DMS 273 (cell line): ENCODE data around the gene SPP2.

Experiments
- DNase-seq: peaks from one replicate; lab custom pipeline; 2025; ENCODE audit not compliant: unreplicated experiment; lab: John Stamatoyannopoulos, UW

The SPP2 gene

DNA sequence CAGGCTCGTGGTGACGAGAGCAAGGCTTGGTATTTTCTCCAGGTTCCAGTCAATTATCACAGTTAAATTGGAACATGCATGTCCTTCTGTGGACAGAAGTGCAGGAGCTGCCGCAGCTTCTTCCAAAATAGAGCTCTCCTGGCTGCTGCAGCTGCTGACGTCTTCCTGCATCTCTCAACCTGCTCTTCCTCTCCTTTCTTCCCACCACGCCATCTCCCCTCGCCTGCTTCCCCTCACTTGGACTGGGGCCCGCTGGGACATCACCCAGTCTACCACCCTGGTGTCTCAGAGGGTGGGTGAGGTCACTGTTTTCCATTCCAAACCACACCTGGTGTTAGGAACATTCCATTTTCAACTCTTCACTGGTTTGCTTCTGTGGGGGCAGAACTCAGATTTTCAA lies 41.4 kb downstream of the SPP2 start:
- no peak for DNase-seq

DNA sequence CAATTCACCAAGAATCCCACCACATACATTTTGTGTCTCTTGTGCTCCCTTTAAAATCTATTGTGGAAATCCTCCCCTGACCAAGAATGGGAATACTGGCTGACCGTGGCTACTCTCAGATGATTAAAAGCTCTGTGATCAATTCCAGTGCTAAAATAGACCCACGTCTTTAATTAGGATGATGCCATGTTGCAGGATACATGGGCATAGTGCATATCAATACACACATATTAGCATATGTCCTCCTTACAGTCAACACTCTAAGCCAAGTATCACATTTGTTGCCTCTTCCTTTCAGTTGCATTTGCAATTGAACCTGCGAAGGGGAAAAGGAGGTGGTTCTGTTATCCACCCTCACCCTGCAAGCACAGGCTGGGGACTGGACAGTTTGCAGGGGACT lies 41.8 kb downstream of the SPP2 start:
- no peak for DNase-seq

DNA sequence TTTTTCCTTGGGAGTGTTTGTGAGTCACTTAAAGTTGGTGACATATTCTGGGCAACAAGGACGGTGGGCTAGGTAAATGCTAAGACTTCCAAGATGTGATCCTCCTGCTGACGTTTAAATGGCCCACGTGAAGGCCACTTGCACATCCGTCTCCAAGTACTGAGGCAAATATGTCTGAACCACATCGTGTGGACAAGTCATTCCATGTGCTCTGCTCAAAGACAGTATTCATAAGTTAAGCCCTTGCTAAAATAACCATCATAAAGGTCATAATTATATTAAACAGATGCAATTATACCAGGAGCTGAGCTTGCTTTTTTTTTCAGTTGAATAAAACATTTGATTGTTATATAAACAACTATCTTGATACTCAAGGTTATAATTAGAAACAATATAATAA lies 44.8 kb downstream of the SPP2 start:
- DNase-seq: no peak

DNA sequence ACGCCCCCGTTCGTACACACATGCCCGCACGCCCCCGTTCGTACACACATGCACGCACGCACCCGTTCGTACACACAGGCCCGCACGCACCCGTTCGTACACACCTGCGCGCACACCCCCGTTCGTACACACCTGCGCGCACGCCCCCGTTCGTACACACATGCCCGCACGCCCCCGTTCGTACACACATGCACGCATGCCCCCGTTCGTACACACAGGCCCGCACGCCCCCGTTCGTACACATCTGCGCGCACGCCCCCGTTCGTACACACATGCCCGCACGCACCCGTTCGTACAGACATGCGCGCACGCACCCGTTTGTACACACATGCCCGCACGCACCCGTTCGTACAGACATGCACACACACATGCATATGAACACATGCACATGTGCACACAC lies 45.7 kb downstream of the SPP2 start:
- no peak for DNase-seq

DNA sequence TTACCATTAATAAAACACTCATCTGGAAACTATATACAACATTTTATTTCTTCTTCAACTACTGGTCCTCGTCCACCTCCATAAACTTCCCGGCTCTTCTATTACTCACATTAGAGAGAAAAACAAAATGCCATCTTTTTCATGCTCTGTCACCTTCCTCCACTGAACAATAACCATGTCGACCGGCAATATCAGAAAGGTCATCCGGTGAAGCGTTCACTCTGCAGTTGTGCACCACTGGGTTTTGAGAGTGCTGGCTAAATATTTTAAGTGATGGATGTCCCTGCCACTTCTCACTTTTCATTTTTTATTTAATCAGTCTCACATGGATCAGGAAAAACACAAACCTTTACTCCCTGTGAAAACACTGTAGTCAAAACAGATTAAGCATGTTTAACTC lies 48.2 kb downstream of the SPP2 start:
- no peak for DNase-seq

DNA sequence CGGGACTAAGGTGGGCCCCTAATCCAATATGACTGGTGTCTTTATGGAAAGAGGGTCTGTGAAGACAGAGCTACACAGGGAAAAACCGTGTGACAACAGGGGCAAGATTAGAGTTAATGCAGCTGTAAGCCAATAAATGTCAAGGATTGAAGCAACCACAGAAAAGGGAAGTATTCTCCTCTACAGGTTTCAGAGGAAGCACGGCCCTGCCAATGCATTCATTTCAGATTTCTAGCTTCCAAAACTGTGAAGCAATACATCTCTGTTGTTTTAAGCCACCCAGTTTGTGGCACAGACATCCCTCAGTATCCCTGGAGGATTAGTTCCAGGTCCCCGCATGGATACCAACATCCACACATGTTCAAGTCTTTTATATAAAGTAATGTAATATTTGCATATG lies 48.8 kb downstream of the SPP2 start:
- DNase-seq: no peak

DNA sequence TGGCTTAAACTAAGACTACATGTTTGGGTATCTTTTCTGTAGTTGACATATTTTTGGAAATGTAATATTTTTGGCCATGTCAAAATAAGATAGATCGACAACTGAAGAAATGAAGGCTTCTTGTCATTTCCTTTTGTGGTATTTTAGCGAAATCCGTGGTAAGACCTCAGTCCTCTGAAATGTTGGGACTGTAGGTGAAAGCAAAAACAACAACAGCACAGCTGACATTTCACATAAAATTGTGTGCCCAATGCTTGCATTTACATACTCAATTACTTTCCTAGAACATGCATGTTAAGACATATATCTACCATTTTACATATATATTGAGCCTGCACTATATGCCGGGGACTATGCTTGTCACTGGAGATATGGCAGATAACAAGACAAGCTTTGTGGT lies 50.2 kb downstream of the SPP2 start:
- DNase-seq: no peak

DNA sequence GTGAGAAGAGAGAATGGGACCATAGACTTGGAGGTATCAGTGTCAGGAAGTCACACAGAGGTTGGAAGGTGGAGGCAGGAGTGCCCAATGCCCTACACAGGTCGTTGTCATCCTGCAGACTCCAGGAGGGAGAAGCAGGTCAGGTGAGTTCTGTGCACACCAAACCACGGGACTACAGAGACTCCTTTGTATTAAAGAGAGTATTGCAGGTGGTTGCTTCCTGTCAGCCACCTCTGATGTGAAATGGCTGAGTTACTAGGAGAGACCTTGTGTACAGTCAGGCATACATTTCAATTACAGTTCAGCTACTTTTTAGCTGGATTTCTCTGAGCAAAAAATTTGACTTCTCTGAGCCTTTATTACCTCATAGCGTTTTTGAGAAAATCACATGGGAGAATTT lies 51.6 kb downstream of the SPP2 start:
- DNase-seq: no peak

DNA sequence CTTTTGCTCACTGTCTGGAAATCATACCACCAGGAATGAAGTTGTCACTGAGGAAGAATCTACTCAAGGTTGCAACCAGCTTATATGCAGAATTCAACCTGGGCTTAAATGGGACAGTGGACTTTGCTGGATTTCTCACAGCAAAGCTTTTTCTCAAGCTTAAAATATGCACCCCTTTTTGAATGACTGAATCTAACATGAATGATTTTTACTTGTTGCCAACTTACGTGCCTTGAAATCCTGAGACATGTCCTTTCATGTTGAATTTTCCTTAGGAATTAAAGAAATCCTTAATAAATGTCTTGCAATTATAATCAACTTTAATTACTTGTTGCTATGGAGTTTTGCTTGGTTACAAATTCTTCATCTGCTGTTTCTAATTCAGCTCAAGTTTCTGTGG lies 57.4 kb downstream of the SPP2 start:
- no peak for DNase-seq

DNA sequence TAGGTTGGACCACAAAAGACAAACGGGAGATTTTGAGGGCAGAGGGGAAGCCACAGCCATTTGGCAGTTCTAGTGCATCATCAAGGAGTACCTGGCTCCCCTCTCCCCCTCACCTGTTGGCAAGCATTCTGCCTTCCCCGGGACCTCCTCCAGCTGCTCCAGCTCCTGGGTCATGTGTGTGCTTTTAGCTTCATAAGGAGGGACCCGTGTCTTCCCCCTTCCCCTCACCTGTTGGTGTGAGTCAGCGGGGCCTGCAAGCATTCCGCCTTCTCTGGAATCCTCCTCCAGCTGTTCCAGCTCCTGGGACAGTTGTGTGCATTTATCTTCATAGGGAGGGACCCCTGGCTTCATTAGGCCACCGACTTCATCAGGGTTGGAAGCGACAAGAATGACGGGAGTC lies 58.8 kb downstream of the SPP2 start:
- DNase-seq: no peak

DNA sequence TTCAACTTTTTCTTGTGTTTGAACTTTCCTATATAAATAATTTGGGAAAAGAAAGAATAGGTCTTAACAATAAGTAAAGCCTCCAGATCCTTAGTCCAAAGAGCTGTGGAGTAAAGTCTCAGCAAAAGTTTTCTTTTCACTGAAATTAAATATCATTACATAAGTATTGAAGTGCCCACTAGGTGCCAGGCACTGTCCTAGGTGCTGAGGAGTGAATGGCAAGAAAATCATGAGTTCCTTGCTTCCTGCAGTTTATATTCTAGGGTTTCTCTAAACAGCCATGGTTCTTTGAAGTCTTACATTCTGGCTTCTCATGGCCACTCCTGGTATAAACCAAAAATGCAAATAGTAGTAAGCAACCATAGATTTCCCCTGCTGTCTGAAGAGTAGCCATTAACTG lies 59.7 kb downstream of the SPP2 start:
- no peak for DNase-seq

DNA sequence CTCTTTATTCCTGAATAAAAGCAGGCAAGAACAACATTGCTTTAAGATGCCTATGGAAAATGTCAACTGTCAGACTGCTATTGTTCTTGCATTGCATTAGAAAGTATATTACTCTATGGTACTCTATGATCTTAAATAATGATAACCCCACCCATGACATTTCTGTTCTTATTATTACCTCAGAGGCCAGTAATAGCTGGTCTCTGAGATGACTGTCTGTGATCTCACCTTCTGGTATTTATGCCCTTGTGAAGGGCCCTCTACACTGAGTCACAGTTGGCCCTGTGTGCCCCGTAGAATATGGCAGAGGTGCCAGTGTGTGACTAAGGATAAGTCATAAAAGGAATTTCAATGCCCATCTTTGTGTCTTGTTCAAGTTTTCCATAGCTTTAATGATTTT lies 61.0 kb downstream of the SPP2 start:
- no peak for DNase-seq

DNA sequence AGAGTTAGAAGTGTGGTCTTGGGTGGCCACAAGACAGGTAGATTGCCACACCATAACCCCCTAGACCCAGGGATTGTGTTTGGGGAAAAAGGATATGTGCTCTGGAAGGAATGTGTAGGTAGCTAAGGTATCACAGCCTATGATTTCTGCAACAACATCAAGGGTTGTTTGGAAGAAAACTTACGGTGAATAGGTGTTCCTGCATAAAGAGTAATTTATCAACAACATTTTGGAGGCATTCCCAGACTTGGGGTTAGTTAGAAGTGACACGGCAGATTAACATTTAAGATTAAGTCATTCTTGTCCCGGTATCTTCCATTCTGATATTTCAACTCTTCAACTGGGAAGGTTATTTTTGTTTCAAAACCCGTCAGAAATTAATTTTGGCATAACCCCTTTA lies 65.5 kb downstream of the SPP2 start:
- no peak for DNase-seq

DNA sequence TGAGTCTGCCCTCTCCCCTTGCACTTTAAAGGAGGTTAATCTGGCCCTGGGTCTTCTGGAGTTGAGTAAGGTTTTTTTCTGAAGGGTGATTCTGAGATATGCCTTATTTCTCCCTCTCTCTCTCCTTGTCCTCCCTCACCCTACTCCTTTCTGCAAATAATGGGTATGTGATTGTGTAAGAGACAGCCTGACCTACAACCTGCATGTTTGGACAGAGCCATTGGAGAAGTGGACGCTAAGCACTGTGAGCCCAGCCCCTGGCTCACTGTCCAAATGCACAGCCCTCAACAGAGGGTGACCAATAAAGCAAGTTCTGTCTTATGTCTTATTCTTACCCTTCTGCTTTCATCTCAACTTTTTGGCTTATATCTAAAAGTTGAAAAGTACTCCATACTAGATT lies 71.5 kb downstream of the SPP2 start:
- no peak for DNase-seq

DNA sequence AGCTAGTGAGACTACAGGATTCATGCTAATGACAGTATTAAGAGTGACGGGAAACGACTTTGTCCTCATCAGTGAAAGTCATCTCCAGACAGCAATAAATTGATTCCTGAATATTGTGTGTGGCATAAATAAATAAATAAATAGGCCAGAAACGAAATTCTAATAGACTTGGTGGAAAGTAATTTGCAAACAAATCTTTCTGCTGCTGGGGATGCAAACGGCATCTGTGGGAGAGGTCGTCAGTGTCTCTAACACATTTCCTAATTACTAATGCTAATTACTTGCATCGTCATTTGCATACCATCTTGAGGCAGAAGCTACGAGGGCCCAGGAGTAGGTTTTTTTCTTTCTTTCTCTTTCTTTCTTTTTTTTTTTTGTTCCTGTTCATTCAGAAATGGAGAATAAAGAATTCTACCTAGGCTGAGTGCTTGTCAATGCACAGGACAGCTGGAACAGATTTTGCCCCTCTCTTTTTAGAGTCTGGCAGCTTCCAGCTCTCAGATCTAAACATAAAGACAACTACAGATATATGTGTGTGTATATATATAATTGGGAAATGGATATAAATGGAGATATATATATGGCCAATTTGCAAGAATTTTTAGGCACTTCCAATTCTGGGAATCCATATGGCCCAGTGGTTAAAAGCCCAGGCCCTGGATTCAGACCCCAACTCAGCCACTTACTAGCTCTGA lies 75.1 kb downstream of the SPP2 start:
- no peak for DNase-seq

DNA sequence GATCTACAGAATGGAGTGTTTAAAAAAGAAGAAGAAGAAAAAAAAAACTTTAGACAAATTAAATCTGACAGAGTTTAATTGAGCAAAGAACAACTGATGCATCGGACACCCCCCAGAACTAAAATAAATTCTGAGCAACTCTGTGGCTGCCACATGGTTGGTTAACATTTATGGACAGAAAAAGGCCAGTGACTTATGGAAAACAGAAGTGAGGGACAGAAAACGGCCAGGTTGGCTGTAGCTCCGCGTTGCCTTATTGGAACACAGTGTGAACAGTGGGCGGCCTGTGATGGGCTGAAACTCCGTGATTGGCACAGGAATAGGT lies 75.6 kb downstream of the SPP2 start:
- DNase-seq: no peak
